ENCODE results near the gene FNDC3B.

- TF ChIP-seq CTCF (IDR thresholded peaks at IDR 0.05) (no peak), POLR2A (IDR thresholded peaks at IDR 0.05) (no peak), POLR2AphosphoS5 (IDR thresholded peaks at IDR 0.05; ENCODE audit: insufficient read depth in 1 of 2, low read depth in 1 of 2) (no peak)
Measured at GRCh38 chr3:172102123-172102882, 62.9 kb downstream of the FNDC3B start.

Data from vagina (tissue), 2 donors.